H9 (cell line): ENCODE data around the gene CFH. TPM values are rescaled to one million over a fixed set of nuclear protein-coding genes. Genes with fewer than 3 reads are reported as not detected.

Source experiments
- DNase-seq: peaks from one replicate; pipeline ENCODE4 v3.0.0-alpha.2; 2017
- H2AFZ ChIP-seq: one replicate; pipeline ENCODE4 v1.6.1; 2013; ENCODE audit warnings: mild to moderate bottlenecking, low read length, control low read depth, moderate library complexity
- H2AK5ac ChIP-seq: 2 replicates; pipeline ENCODE4 v1.6.1; 2013; ENCODE audit warnings: low read length, control low read depth, mixed read lengths; ENCODE audit not compliant: insufficient read length
- H2BK120ac ChIP-seq: one replicate; pipeline ENCODE4 v1.6.1; 2013; ENCODE audit warnings: low read depth, mild to moderate bottlenecking, low read length, control low read depth, inconsistent platforms; ENCODE audit not compliant: poor library complexity, severe bottlenecking
- H2BK12ac ChIP-seq: 2 replicates; pipeline ENCODE4 v1.6.1; 2013; ENCODE audit warnings: low read length, control low read depth, mixed read lengths, low read depth; ENCODE audit not compliant: insufficient read length
- H2BK15ac ChIP-seq: 2 replicates; pipeline ENCODE4 v1.6.1; 2013; ENCODE audit warnings: low read depth, low read length, control low read depth
- H2BK20ac ChIP-seq: one replicate; pipeline ENCODE4 v1.6.1; 2013; ENCODE audit warnings: low read depth, mild to moderate bottlenecking, low read length, control low read depth, inconsistent platforms; ENCODE audit not compliant: poor library complexity, severe bottlenecking
- H2BK5ac ChIP-seq: 2 replicates; pipeline ENCODE4 v1.6.1; 2013; ENCODE audit warnings: low read length, control low read depth, mixed read lengths; ENCODE audit not compliant: insufficient read length
- H3K14ac ChIP-seq: 2 replicates; pipeline ENCODE4 v1.6.1; 2013; ENCODE audit warnings: low read length, control low read depth; ENCODE audit not compliant: insufficient read depth
- H3K18ac ChIP-seq: 2 replicates; pipeline ENCODE4 v1.6.1; 2013; ENCODE audit warnings: low read depth, mild to moderate bottlenecking, mixed read lengths, low read length, control low read depth; ENCODE audit not compliant: insufficient read length
- H3K23ac ChIP-seq: 2 replicates; pipeline ENCODE4 v1.6.1; 2013; ENCODE audit warnings: low read length, control low read depth, mixed read lengths, low read depth; ENCODE audit not compliant: insufficient read length
- H3K23me2 ChIP-seq: 2 replicates; pipeline ENCODE4 v1.6.1; 2013; ENCODE audit warnings: low read depth, mild to moderate bottlenecking, mixed read lengths, low read length, control low read depth; ENCODE audit not compliant: insufficient read length, poor library complexity, severe bottlenecking
- H3K27ac ChIP-seq: 2 replicates; pipeline ENCODE4 v1.5.1; 2013; ENCODE audit warnings: low read length, control low read depth, mixed read lengths, low read depth; ENCODE audit not compliant: insufficient read length
- H3K27me3 ChIP-seq: 2 replicates; pipeline ENCODE4 v1.6.1; 2013; ENCODE audit warnings: low read length, control low read depth, inconsistent platforms; ENCODE audit not compliant: insufficient read depth
- H3K4ac ChIP-seq: 2 replicates; pipeline ENCODE4 v1.6.1; 2013; ENCODE audit warnings: low read depth, mild to moderate bottlenecking, control low read depth, inconsistent platforms, low read length, moderate library complexity
- H3K4me1 ChIP-seq: 2 replicates; pipeline ENCODE4 v1.6.1; 2013; ENCODE audit warnings: low read length, control low read depth, inconsistent platforms; ENCODE audit not compliant: insufficient read depth
- H3K4me2 ChIP-seq: 2 replicates; pipeline ENCODE4 v1.6.1; 2013; ENCODE audit warnings: low read length, control low read depth, mixed read lengths; ENCODE audit not compliant: insufficient read length, insufficient read depth
- H3K56ac ChIP-seq: 2 replicates; pipeline ENCODE4 v1.6.1; 2013; ENCODE audit warnings: low read depth, mild to moderate bottlenecking, mixed read lengths, low read length, control low read depth; ENCODE audit not compliant: insufficient read length
- H3K79me1 ChIP-seq: 2 replicates; pipeline ENCODE4 v1.6.1; 2013; ENCODE audit warnings: low read depth, mild to moderate bottlenecking, moderate library complexity, low read length, control low read depth, inconsistent platforms; ENCODE audit not compliant: insufficient read depth, poor library complexity, severe bottlenecking
- H3K79me2 ChIP-seq: 2 replicates; pipeline ENCODE4 v1.6.1; 2013; ENCODE audit warnings: low read length, control low read depth, inconsistent platforms; ENCODE audit not compliant: insufficient read depth
- H3K9ac ChIP-seq: 2 replicates; pipeline ENCODE4 v1.6.1; 2013; ENCODE audit warnings: low read length, control low read depth, mixed read lengths; ENCODE audit not compliant: insufficient read length; ENCODE audit errors: extremely low read depth
- H3K9me3 ChIP-seq: one replicate; pipeline ENCODE4 v1.6.1; 2013; ENCODE audit warnings: low read depth, low read length, inconsistent platforms; ENCODE audit not compliant: control insufficient read depth
- H3T11ph ChIP-seq: one replicate; pipeline ENCODE4 v1.6.1; 2013; ENCODE audit warnings: mild to moderate bottlenecking, low read length, control low read depth, inconsistent platforms
- H4K20me1 ChIP-seq: one replicate; pipeline ENCODE4 v1.6.1; 2013; ENCODE audit not compliant: control insufficient read depth, insufficient read length, insufficient read depth
- H4K5ac ChIP-seq: 2 replicates; pipeline ENCODE4 v1.6.1; 2013; ENCODE audit warnings: low read depth, mild to moderate bottlenecking, mixed read lengths, low read length, control low read depth; ENCODE audit not compliant: insufficient read length
- H4K8ac ChIP-seq: replicated peaks from 2 replicates; pipeline ENCODE4 v1.6.1; 2013; ENCODE audit warnings: low read length, control low read depth, mixed read lengths, low read depth; ENCODE audit not compliant: insufficient read length
- H4K91ac ChIP-seq: 2 replicates; pipeline ENCODE4 v1.6.1; 2013; ENCODE audit warnings: low read depth, mild to moderate bottlenecking, moderate library complexity, mixed read lengths, low read length, control low read depth; ENCODE audit not compliant: insufficient read length
- H3K27ac Mint-ChIP-seq, 3 experiments: 2 replicates in 2 of 3; 3 replicates in 1 of 3; pipeline ENCODE4 v1.8.0; 2020 to 2021; ENCODE audit warnings: mixed read lengths in 3 of 3, mild to moderate bottlenecking in 1 of 3, moderate library complexity in 1 of 3
- H3K27me3 Mint-ChIP-seq: 2 replicates; pipeline ENCODE4 v1.8.0; 2021; ENCODE audit warnings: low read depth, mild to moderate bottlenecking, moderate library complexity, mixed read lengths
- H3K36me3 Mint-ChIP-seq, 3 experiments: 2 replicates in 2 of 3; 3 replicates in 1 of 3; pipeline ENCODE4 v1.8.0; 2020 to 2021; ENCODE audit warnings: low read depth in 3 of 3, mixed read lengths in 3 of 3; ENCODE audit not compliant: insufficient read depth in 1 of 3
- H3K4me1 Mint-ChIP-seq, 2 experiments: 2 replicates each; pipeline ENCODE4 v1.8.0; 2020; ENCODE audit warnings: mixed read lengths in 2 of 2
- H3K4me3 Mint-ChIP-seq, 2 experiments: 2 replicates in 1 of 2; 3 replicates in 1 of 2; pipeline ENCODE4 v1.8.0; 2020 to 2021; ENCODE audit warnings: mild to moderate bottlenecking in 2 of 2, mixed read lengths in 2 of 2, moderate library complexity in 1 of 2
- H3K9me3 Mint-ChIP-seq, 2 experiments: 2 replicates in 1 of 2; 3 replicates in 1 of 2; pipeline ENCODE4 v1.8.0; 2020; ENCODE audit warnings: mild to moderate bottlenecking in 2 of 2, mixed read lengths in 2 of 2, moderate library complexity in 1 of 2
- CTCF ChIP-seq: fragments of 200-600 bp; sonication (generic); conservative IDR thresholded peaks from 3 replicates; pipeline ENCODE4 v1.8.0; 2021; ENCODE audit warnings: antibody characterized with exemption, mild to moderate bottlenecking
- WGBS: extraction: QIAGEN DNeasy Blood & Tissue Kit; methylation state at CpG from one replicate; pipeline ENCODE4 v1.1.7; 2013; ENCODE audit warnings: missing lambda C conversion rate, low lambda C conversion rate, mixed read lengths; ENCODE audit not compliant: insufficient read length; ENCODE audit errors: extremely low coverage; 5-methylcytosine and 5-hydroxymethylcytosine counted together
- total RNA-seq: library from RNA; stranded (reverse); gene quantifications from 2 replicates; pipeline ENCODE4 v1.2.1, GENCODE V29; 2021

The CFH gene
- total RNA-seq, 1 experiment from 2014 or later, result not detected

GRCh38 chr1:196608390-196609369, 43.2 kb upstream of the CFH start, which contains the start of gene KCNT2:
Gene KCNT2, minus strand, starts transcription at chr1:196608440. Its CDS starts 131 bp downstream, at chr1:196608309.
- Histone ChIP-seq H3K18ac (peak within 1 kb of the TSS; percentile 96), H3K23ac (peak within 1 kb of the TSS; percentile 14), H4K8ac (no peak within 1 kb of the TSS), H3T11ph (peak within 1 kb of the TSS; percentile 46), H2BK5ac (peak within 1 kb of the TSS; percentile 43), H3K4ac (no peak within 1 kb of the TSS), H2BK120ac (no peak within 1 kb of the TSS), H3K79me1 (no peaks in the 10 kb centered on the region), H2BK20ac (no peak within 1 kb of the TSS), H3K79me2 (peaks cover 20% of the 10 kb centered on the region), H3K23me2 (no peaks in the 10 kb centered on the region), H4K91ac (no peak within 1 kb of the TSS), H3K27ac (peak within 1 kb of the TSS; percentile 92), H2BK15ac (no peak within 1 kb of the TSS), H3K14ac (peak within 1 kb of the TSS; percentile 84), H3K56ac (no peak within 1 kb of the TSS), H3K4me1 (peaks cover 5% of the 10 kb centered on the region; the same call in 1 of the 2 replicates), H4K20me1 (no peaks in the 10 kb centered on the region), H3K9me3 (no peaks in the 10 kb centered on the region), H4K5ac (no peak within 1 kb of the TSS), H2AK5ac (no peak within 1 kb of the TSS), H2AFZ (peak within 1 kb of the TSS; percentile 74), H2BK12ac (peak within 1 kb of the TSS; percentile 18), H3K27me3 (no peaks in the 10 kb centered on the region), H3K9ac (peak within 1 kb of the TSS; percentile 97), H3K4me2 (peak within 1 kb of the TSS; percentile 90)
- H3K9me3 Mint-ChIP-seq, result no peaks in the 10 kb centered on the region
- H3K27me3 Mint-ChIP-seq, result no peaks in the 10 kb centered on the region
- peak; percentile 47; the same call in 2 of the 3 replicates for TF ChIP-seq CTCF
- peaks cover 1 to 7% (median 6%) of the 10 kb centered on the region in 3 experiments; a peak in 4 of 7 replicates for H3K36me3 Mint-ChIP-seq
- WGBS, result no CpG with 5 or more reads among the region's 43 CpGs
- H3K4me1 Mint-ChIP-seq, result peaks cover 53 to 54% of the 10 kb centered on the region in 2 experiments
- H3K27ac Mint-ChIP-seq, result peak within 1 kb of the TSS; percentile 97 to 99 (median 98)
- peak within 1 kb of the TSS; percentile 94 to 98 for H3K4me3 Mint-ChIP-seq
- DNase-seq, result peak; percentile 98
